Hepatocyte (in vitro differentiated cells): ENCODE results near the gene ECHS1. TPM values are rescaled to one million over a fixed set of nuclear protein-coding genes. Genes with fewer than 3 reads are reported as not detected.

Experiments used
- DNase-seq: peaks from one replicate; pipeline ENCODE4 v3.0.0-alpha.2; 2016; ENCODE audit warnings: low spot score
- H2AFZ ChIP-seq: fragments of 200-600 bp; sonication (generic); 2 replicates; pipeline ENCODE4 v1.6.0; 2016; ENCODE audit warnings: antibody characterized with exemption, mild to moderate bottlenecking
- H3K27ac ChIP-seq: fragments of 200-600 bp; sonication (generic); 2 replicates; pipeline ENCODE4 v1.5.1; 2016; ENCODE audit warnings: mild to moderate bottlenecking
- H3K27me3 ChIP-seq: fragments of 200-600 bp; sonication (generic); 2 replicates; pipeline ENCODE4 v1.6.1; 2016
- H3K36me3 ChIP-seq: fragments of 200-600 bp; sonication (generic); replicated peaks from 2 replicates; pipeline ENCODE4 v1.5.1; 2016; ENCODE audit warnings: low read depth; ENCODE audit not compliant: insufficient read depth
- H3K4me1 ChIP-seq: fragments of 200-600 bp; sonication (generic); 2 replicates; pipeline ENCODE4 v1.5.1; 2016; ENCODE audit warnings: mild to moderate bottlenecking, moderate library complexity; ENCODE audit not compliant: insufficient read depth
- H3K4me2 ChIP-seq: fragments of 200-600 bp; sonication (generic); 2 replicates; pipeline ENCODE4 v1.6.0; 2016
- H3K4me3 ChIP-seq: fragments of 200-600 bp; sonication (generic); 2 replicates; pipeline ENCODE4 v1.5.1; 2016; ENCODE audit warnings: mild to moderate bottlenecking
- H3K79me2 ChIP-seq: fragments of 200-600 bp; sonication (generic); 2 replicates; pipeline ENCODE4 v1.6.0; 2017; ENCODE audit warnings: mild to moderate bottlenecking
- H3K9me2 ChIP-seq: fragments of 200-600 bp; sonication (generic); replicated peaks from 2 replicates; pipeline ENCODE4 v1.6.0; 2017; ENCODE audit warnings: mild to moderate bottlenecking; ENCODE audit not compliant: insufficient read depth
- H3K9me3 ChIP-seq: fragments of 200-600 bp; sonication (generic); 2 replicates; pipeline ENCODE4 v1.5.1; 2016; ENCODE audit warnings: low read depth, mild to moderate bottlenecking
- H4K20me1 ChIP-seq: fragments of 200-600 bp; sonication (generic); 2 replicates; pipeline ENCODE4 v1.6.0; 2016; ENCODE audit warnings: mild to moderate bottlenecking; ENCODE audit not compliant: insufficient read depth, poor library complexity, severe bottlenecking
- EZH2 ChIP-seq: fragments of 200-600 bp; sonication (generic); IDR thresholded peaks from 2 replicates; pipeline ENCODE4 v1.6.1; 2016; ENCODE audit warnings: antibody characterized with exemption, mild to moderate bottlenecking, borderline replicate concordance
- EZH2phosphoT487 ChIP-seq: fragments of 200-600 bp; sonication (generic); IDR thresholded peaks from one replicate; pipeline ENCODE4 v1.6.1; 2018; ENCODE audit warnings: antibody characterized with exemption, mild to moderate bottlenecking, low read depth, moderate library complexity; ENCODE audit not compliant: unreplicated experiment, severe bottlenecking
- WGBS: methylation state at CpG from one replicate; pipeline ENCODE4 v1.1.6; 2016; ENCODE audit warnings: low lambda C conversion rate; ENCODE audit errors: missing lambda C conversion rate; 5-methylcytosine and 5-hydroxymethylcytosine counted together
- polyA plus RNA-seq: library from polyadenylated mRNA; unstranded; fragments of >200 nt; fragmentation: Nextera tagmentation; extraction: Ambion mirVana; gene quantifications from 2 replicates; pipeline ENCODE4 v1.2.1, GENCODE V29; 2016
- total RNA-seq: library from RNA; depleted of rRNA; stranded (reverse); fragments of >200 nt; gene quantifications from 2 replicates; pipeline ENCODE4 v1.2.3, GENCODE V29; 2014
- TF ChIP-seq, protein P1 (sequence below): fragments of 200-600 bp; sonication (generic); IDR thresholded peaks from 2 replicates; pipeline ENCODE4 v1.5.1; 2016; ENCODE audit warnings: antibody characterized with exemption, mild to moderate bottlenecking; ENCODE audit not compliant: poor library complexity

The ECHS1 gene
- total and polyA plus RNA-seq, 2 experiments from 2014 or later: 146 to 204 TPM

- no peaks in the 10 kb centered on the region for H3K9me3 ChIP-seq
- no peaks in the 10 kb centered on the region for H3K9me2 ChIP-seq
- 89% methylated on average over 8 of the region's 8 CpGs for WGBS
- no peaks in the 10 kb centered on the region for H3K27me3 ChIP-seq
- H3K4me2 ChIP-seq: no peak overlapping the region
- no peak overlapping the region for H3K27ac ChIP-seq
- no peaks in the 10 kb centered on the region for H4K20me1 ChIP-seq
- TF ChIP-seq, protein P1, sequence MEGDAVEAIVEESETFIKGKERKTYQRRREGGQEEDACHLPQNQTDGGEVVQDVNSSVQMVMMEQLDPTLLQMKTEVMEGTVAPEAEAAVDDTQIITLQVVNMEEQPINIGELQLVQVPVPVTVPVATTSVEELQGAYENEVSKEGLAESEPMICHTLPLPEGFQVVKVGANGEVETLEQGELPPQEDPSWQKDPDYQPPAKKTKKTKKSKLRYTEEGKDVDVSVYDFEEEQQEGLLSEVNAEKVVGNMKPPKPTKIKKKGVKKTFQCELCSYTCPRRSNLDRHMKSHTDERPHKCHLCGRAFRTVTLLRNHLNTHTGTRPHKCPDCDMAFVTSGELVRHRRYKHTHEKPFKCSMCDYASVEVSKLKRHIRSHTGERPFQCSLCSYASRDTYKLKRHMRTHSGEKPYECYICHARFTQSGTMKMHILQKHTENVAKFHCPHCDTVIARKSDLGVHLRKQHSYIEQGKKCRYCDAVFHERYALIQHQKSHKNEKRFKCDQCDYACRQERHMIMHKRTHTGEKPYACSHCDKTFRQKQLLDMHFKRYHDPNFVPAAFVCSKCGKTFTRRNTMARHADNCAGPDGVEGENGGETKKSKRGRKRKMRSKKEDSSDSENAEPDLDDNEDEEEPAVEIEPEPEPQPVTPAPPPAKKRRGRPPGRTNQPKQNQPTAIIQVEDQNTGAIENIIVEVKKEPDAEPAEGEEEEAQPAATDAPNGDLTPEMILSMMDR: no peak
- TF ChIP-seq EZH2phosphoT487: no peak
- TF ChIP-seq EZH2: no peak
- no peaks in the 10 kb centered on the region for H3K36me3 ChIP-seq
- no peak overlapping the region for H2AFZ ChIP-seq
- no peak overlapping the region for H3K4me3 ChIP-seq
- peaks cover 5% of the 10 kb centered on the region for H3K4me1 ChIP-seq
- no peaks in the 10 kb centered on the region for H3K79me2 ChIP-seq
- DNase-seq: no peak
Measured at GRCh38 chr10:133349160-133349568, 24.0 kb downstream of the ECHS1 start.

DNA sequence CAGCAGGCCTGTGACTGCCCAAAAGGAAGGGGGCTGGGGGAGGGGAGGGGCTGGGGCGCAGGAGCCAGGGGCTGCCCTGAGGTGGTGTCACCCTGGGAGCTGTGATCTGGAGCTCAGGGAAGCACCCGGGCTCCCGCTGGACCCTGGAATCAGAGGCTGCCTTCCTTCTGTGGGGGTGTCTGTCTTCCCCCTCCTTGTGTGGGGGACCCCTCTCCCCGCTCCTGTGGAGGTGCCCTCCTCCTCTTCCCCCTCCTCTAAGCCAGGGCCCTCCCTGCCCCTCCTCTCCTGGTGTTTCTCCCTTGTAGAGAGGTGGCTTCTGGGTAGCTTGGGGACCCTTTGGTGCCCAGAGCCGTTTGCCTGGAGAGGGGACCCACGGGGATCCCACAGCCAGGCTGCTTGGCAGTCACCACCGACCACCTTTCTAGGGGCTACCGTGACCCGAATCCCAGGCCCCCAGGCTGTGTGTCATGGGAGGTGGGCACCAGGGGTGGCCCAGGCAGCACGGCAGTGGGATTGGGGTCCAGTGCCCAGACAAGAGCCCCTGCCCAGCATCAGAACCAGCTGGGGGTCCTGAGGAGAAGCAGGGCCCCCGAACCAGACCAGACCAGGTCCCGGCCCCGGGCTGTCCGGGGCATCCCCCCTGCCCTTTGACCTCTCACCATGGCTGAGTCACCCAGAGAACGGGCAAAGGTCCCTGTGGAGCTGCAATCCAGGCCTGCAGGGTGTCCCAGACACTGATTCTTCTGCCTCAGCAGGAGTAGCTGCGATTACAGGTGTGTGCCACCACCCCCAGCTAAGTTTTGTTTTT lies 25.2 kb downstream of the ECHS1 start:
- H3K27me3 ChIP-seq: no peaks in the 10 kb centered on the region
- H2AFZ ChIP-seq: no peak overlapping the region
- 65% methylated on average over 12 of the region's 16 CpGs for WGBS
- peaks cover 5% of the 10 kb centered on the region for H3K4me1 ChIP-seq
- no peaks in the 10 kb centered on the region for H4K20me1 ChIP-seq
- H3K4me2 ChIP-seq: peak overlapping the region; percentile 65
- DNase-seq: peak; percentile 71
- no peak overlapping the region for H3K4me3 ChIP-seq
- no peaks in the 10 kb centered on the region for H3K36me3 ChIP-seq
- TF ChIP-seq, protein P1: no peak
- TF ChIP-seq EZH2phosphoT487 (no peak), EZH2 (no peak)
- no peaks in the 10 kb centered on the region for H3K9me2 ChIP-seq
- peak overlapping the region; percentile 79 for H3K27ac ChIP-seq
- H3K79me2 ChIP-seq: no peaks in the 10 kb centered on the region
- no peaks in the 10 kb centered on the region for H3K9me3 ChIP-seq

DNA sequence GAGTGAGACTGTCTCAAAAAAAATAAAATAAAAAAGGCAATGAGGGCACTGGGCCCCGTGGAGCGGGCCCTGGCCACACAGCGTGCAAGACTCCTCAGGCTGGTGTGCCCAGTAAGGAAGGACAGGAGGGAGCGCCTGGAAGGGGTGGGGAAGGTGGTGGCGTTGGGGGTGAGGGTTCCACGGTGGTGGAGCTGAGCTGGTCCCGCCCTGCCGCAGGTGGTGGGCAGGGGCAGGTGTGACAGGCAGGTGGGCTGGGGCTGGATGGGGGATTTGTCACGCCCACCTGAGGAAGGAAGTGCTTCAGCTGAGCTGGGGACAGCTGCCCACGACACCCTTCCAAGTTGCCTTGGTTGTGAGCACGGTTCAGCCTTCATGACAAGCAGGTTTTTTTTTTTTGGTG lies 26.7 kb downstream of the ECHS1 start:
- Histone ChIP-seq H3K4me2 (no peak overlapping the region), H3K79me2 (no peaks in the 10 kb centered on the region), H3K4me1 (peaks cover 5% of the 10 kb centered on the region), H3K27me3 (no peaks in the 10 kb centered on the region), H3K9me2 (no peaks in the 10 kb centered on the region), H3K4me3 (no peak overlapping the region), H3K27ac (no peak overlapping the region), H3K9me3 (no peaks in the 10 kb centered on the region), H3K36me3 (no peaks in the 10 kb centered on the region), H2AFZ (no peak overlapping the region), H4K20me1 (no peaks in the 10 kb centered on the region)
- TF ChIP-seq EZH2: no peak
- TF ChIP-seq, protein P1: no peak
- no peak for TF ChIP-seq EZH2phosphoT487
- no peak for DNase-seq
- 82% methylated on average over 8 of the region's 11 CpGs for WGBS
